ENCODE data around the gene CRYM. TPM values are rescaled to one million over a fixed set of nuclear protein-coding genes. Genes with fewer than 3 reads are reported as not detected.

Gene CRYM
- total RNA-seq, 1 donor from 2014 or later: 4.2 TPM

DNA sequence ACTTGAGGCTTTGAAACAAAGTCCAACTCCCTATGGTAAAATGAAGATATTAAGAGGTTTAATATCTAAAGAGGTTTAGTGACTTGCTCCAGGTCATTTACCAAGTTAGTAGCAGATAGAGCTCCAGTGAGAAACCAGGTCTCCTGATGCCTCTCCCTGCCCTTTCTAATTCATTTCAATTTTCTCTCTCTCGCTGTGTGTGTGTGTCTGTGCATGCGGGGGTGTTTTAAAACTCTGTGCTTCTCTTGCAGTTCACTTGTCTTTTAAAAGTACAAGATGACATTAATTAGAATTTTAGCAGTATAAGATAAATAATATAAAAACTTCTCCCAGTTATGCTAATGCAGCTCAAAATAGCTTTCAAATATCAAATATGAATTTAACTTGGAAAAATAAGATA lies 58.5 kb downstream of the CRYM start:
- Mint-ChIP-seq H3K4me1 (peaks cover 3% of the 10 kb centered on the region), H3K4me3 (no peak overlapping the region), H3K36me3 (ENCODE audit: low read depth) (no peaks in the 10 kb centered on the region), H3K9me3 (no peaks in the 10 kb centered on the region), H3K27ac (no peak overlapping the region), H3K27me3 (peaks cover 28% of the 10 kb centered on the region)
- ChIA-PET POLR2A (no interaction called here), CTCF (no interaction called here)
- DNase-seq (no peak), ATAC-seq (ENCODE audit: low read depth) (no peak)
- TF ChIP-seq, protein P1, sequence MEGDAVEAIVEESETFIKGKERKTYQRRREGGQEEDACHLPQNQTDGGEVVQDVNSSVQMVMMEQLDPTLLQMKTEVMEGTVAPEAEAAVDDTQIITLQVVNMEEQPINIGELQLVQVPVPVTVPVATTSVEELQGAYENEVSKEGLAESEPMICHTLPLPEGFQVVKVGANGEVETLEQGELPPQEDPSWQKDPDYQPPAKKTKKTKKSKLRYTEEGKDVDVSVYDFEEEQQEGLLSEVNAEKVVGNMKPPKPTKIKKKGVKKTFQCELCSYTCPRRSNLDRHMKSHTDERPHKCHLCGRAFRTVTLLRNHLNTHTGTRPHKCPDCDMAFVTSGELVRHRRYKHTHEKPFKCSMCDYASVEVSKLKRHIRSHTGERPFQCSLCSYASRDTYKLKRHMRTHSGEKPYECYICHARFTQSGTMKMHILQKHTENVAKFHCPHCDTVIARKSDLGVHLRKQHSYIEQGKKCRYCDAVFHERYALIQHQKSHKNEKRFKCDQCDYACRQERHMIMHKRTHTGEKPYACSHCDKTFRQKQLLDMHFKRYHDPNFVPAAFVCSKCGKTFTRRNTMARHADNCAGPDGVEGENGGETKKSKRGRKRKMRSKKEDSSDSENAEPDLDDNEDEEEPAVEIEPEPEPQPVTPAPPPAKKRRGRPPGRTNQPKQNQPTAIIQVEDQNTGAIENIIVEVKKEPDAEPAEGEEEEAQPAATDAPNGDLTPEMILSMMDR (IDR thresholded peaks at IDR 0.05): no peak
- intact Hi-C loops (cut with micrococcal nuclease): no loop called here

DNA sequence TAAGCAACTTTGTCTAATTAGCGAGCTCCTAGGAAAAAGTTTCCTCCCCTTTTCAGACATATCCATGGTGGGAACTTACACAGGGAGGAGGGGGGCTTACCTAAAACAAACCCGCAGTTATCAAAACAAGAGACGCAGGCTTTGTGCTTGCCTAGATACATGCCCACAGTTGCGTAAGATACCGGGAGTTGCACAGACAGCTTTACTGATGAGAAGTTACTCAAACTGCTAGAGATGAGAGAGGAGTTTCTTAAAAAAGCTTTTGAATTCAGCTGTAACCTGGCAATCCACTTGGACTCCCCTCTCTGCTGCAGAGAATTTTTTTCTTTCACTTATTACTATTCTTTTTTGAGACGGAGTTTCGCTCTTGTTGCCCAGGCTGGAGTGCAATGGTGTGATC lies 59.9 kb downstream of the CRYM start:
- Mint-ChIP-seq H3K9me3 (no peaks in the 10 kb centered on the region), H3K36me3 (ENCODE audit: low read depth) (no peaks in the 10 kb centered on the region), H3K4me3 (no peak overlapping the region), H3K27ac (no peak overlapping the region), H3K27me3 (peaks cover 27% of the 10 kb centered on the region), H3K4me1 (no peaks in the 10 kb centered on the region)
- POLR2A ChIA-PET: no interaction called here
- intact Hi-C loops (cut with micrococcal nuclease): no loop called here
- CTCF ChIA-PET: no interaction called here
- DNase-seq (no peak), ATAC-seq (ENCODE audit: low read depth) (no peak)
- TF ChIP-seq, protein P1 (IDR thresholded peaks at IDR 0.05): no peak

DNA sequence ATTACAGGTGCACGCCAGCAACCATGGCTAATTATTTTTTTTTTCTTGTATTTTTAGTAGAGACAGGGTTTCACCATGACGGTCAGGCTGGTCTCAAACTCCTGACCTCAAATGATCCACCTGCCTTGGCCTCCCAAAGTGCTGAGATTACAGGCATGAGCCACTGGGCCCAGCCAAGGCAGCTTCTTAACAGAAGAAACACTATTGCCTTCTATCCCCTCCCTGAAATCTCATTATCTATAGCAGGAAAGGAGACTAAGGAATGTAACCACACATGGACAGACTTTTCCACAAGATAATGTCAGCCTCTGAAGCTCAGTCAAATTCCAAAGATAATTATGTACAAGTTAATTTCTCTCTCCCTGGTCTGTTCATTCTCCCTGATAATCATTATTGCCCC lies 61.0 kb downstream of the CRYM start:
- H3K9me3 Mint-ChIP-seq: no peaks in the 10 kb centered on the region
- intact Hi-C loops (cut with micrococcal nuclease): no loop called here
- no peak overlapping the region for H3K27ac Mint-ChIP-seq
- H3K27me3 Mint-ChIP-seq: peaks cover 23% of the 10 kb centered on the region
- no peaks in the 10 kb centered on the region for H3K4me1 Mint-ChIP-seq
- TF ChIP-seq, protein P1 (IDR thresholded peaks at IDR 0.05): no peak
- no peaks in the 10 kb centered on the region for H3K36me3 Mint-ChIP-seq (ENCODE audit: low read depth)
- ATAC-seq (ENCODE audit: low read depth) (no peak), DNase-seq (no peak)
- no peak overlapping the region for H3K4me3 Mint-ChIP-seq
- ChIA-PET CTCF (no interaction called here), POLR2A (no interaction called here)

DNA sequence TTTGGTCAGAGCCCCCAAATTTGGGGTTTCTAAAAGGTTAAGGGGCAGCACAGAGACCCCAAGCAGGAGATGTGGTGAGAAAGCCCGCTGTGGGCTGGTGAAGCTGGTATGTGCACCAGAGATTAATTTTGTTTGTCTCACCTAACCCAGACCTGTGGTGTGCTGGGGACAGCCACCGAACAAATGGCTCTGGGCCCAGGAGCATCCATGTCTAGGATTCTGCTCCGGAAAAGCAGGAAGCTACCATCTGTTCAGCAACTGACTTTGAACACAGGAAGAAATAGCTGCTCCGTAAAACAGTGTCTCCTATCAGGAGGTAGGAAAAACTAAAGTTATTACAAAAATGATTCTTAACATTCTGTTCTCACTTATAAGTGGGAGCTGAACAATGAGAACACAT lies 64.0 kb downstream of the CRYM start:
- TF ChIP-seq, protein P1 (IDR thresholded peaks at IDR 0.05): no peak
- H3K36me3 Mint-ChIP-seq (ENCODE audit: low read depth): no peaks in the 10 kb centered on the region
- ChIA-PET POLR2A (interaction anchor here (0.7 kb wide), 1 partner anchor 402 kb away, joined by 7 read pairs; no protein-coding TSS in a partner anchor), CTCF (no interaction called here)
- no peaks in the 10 kb centered on the region for H3K4me1 Mint-ChIP-seq
- ATAC-seq (ENCODE audit: low read depth) (no peak), DNase-seq (no peak)
- H3K9me3 Mint-ChIP-seq: no peaks in the 10 kb centered on the region
- no peak overlapping the region for H3K27ac Mint-ChIP-seq
- H3K27me3 Mint-ChIP-seq: peaks cover 19% of the 10 kb centered on the region
- H3K4me3 Mint-ChIP-seq: no peak overlapping the region
- intact Hi-C loops (cut with micrococcal nuclease): no loop called here

DNA sequence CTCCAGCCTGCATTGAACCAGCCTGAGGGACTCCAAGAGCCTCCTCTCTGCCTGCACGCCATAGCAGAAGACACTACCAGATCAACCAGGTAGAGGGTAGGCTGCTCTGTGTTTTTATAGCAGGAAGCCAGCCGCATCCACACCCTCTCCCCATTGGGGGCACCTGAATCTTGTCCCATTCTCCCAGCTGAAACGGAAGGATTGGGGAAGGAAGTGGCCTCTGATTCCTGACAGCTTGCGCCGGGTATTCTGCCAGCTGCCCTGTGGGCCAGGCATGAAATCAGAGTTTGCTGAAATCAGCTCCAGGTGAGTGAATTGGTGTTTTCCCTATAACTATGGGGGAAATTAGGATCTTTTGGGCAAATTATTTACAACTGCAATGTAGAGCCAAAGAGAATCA lies 66.6 kb downstream of the CRYM start, which contains the start of gene ZP2:
Gene ZP2 (minus strand): TSS at position 89 of the 400 bp plus-strand sequence. CDS start 27 bp downstream, at position 62.
- intact Hi-C loops (cut with micrococcal nuclease): no loop called here
- Mint-ChIP-seq H3K36me3 (ENCODE audit: low read depth) (no peaks in the 10 kb centered on the region), H3K4me3 (no peak within 1 kb of the TSS), H3K27ac (no peak within 1 kb of the TSS), H3K9me3 (no peaks in the 10 kb centered on the region), H3K4me1 (no peaks in the 10 kb centered on the region), H3K27me3 (peaks cover 21% of the 10 kb centered on the region)
- POLR2A ChIA-PET: no interaction called here
- ATAC-seq (ENCODE audit: low read depth) (no peak), DNase-seq (no peak)
- CTCF ChIA-PET: no interaction called here
- TF ChIP-seq, protein P1 (IDR thresholded peaks at IDR 0.05): no peak

Other genes starting within 250 kb of the CRYM start
- gene DNAH3, start 127.4 kb downstream of the CRYM start, total RNA-seq: not detected in 2 replicates
- gene LDAF1, start 119.6 kb downstream of the CRYM start, total RNA-seq: 16.5 and 17.2 TPM in 2 replicates
- not detected in 2 replicates for gene ZP2, start 66.7 kb downstream of the CRYM start, total RNA-seq
- gene ANKS4B, start 44.6 kb downstream of the CRYM start, total RNA-seq: not detected in 2 replicates